Heart right ventricle (tissue), 16 donors: Measurements from ENCODE around the gene MICAL3. TPM values are rescaled to one million over a fixed set of nuclear protein-coding genes. Genes with fewer than 3 reads are reported as not detected.

Source experiments
- ATAC-seq, 8 donors: fragments of 200-7000 bp; cut with Tn5 transposase; one replicate each; pipeline ENCODE4 v1.9.1; 2020; ENCODE audit warnings: mild to moderate bottlenecking in 8 of 8, moderate library complexity in 8 of 8, moderate number of reproducible peaks in 1 of 8
- DNase-seq, 2 donors: peaks; one replicate each; pipeline ENCODE4 v3.0.0-alpha.2; 2020
- H3K27ac ChIP-seq, 10 donors: fragments of 200-600 bp; sonication (generic) in 2 of 10; one replicate each; pipeline versions ENCODE4 v1.5.0 to v1.8.0; 2020 to 2022; ENCODE audit warnings: mild to moderate bottlenecking in 3 of 10
- H3K27me3 ChIP-seq, 7 donors: fragments of 200-600 bp; one replicate each; pipeline ENCODE4 v1.8.0; 2021 to 2022; ENCODE audit warnings: mild to moderate bottlenecking in 2 of 7
- H3K36me3 ChIP-seq, 9 donors: fragments of 200-600 bp; sonication (generic) in 1 of 9; one replicate each; pipeline versions ENCODE4 v1.5.0 to v1.8.0; 2020 to 2022; ENCODE audit warnings: mild to moderate bottlenecking in 2 of 9
- H3K4me1 ChIP-seq, 9 donors: fragments of 200-600 bp; sonication (generic) in 1 of 9; one replicate each; pipeline versions ENCODE4 v1.5.0 to v1.8.0; 2020 to 2022; ENCODE audit warnings: mild to moderate bottlenecking in 4 of 9
- H3K4me3 ChIP-seq, 10 donors: fragments of 200-600 bp; sonication (generic) in 2 of 10; one replicate each; pipeline versions ENCODE4 v1.5.0 to v1.8.0; 2020 to 2022; ENCODE audit warnings: mild to moderate bottlenecking in 7 of 10, moderate library complexity in 2 of 10
- H3K9me3 ChIP-seq, 11 donors: fragments of 200-600 bp in 10 of 11; sonication (generic) in 2 of 11; one replicate each; pipeline versions ENCODE4 v1.5.0 to v1.8.0; 2013 to 2022; ENCODE audit warnings: mild to moderate bottlenecking in 2 of 11, control low read depth in 1 of 11, moderate library complexity in 1 of 11
- WGBS, 2 donors: extraction: QIAGEN DNeasy Blood & Tissue Kit; methylation state at CpG; one replicate each; pipeline ENCODE4 v1.1.7; 2013; ENCODE audit warnings: inconsistent platforms in 1 of 2; 5-methylcytosine and 5-hydroxymethylcytosine counted together
- intact Hi-C, 10 donors: fragments of 100-400 bp; cut with DNase I; formaldehyde crosslinking; loops; one replicate each; pipeline versions ENCODE4 v1.11.1 to v1.14.2; 2022
- polyA plus RNA-seq, 2 donors: library from polyadenylated mRNA; stranded (reverse); fragments of 200-250 nt; gene quantifications; one replicate each; pipeline ENCODE4 v1.2.3, GENCODE V29; 2013
- total RNA-seq, 10 donors: library from RNA; stranded (reverse); fragmentation: NEBNext Ultra II Directional in 3 of 10; extraction: Animal tissue kit (Norgen Biotek cat#: 25700) in 3 of 10; gene quantifications; one replicate each; pipeline versions ENCODE4 v1.2.1 to v1.2.4, GENCODE V29; 2021 to 2023
- TF ChIP-seq, protein P1 (sequence below), 9 donors: fragments of 200-600 bp; sonication (generic) in 2 of 9; IDR thresholded peaks; one replicate each; pipeline versions ENCODE4 v1.5.0 to v1.8.0; 2021 to 2022; ENCODE audit warnings: antibody characterized with exemption in 9 of 9, mild to moderate bottlenecking in 5 of 9, moderate library complexity in 1 of 9
- donor health status: Arrhythmogenic right ventricular cardiomyopathy.
- donor health status: ischemic (EF 13 %, LVEDD 7.1; RV severe dilation, severe dysfunction).
- donor health status: healthy with polysubstance abuse.
- donor health status: DM: no; HTN: yes; CAD: no.
- donor health status: DM: no; HTN: no; CAD: no.
- donor health status: ischemic (EF 25% LVEDD 6.9; RV normal size, moderate dysfunction).
- donor health status: ischemic (EF 25% LVEDD 5.7; RV mildly dilated, moderate dysfunction).
- donor health status: healthy.
- donor health status: DM: yes; HTN: yes; CAD: no.
- donor health status: Ischemic cardiomyopathy.
- donor health status: ischemic (EF 35%, LVEDD 5.7; RV mildly dilated, moderate dysfunction).
- donor health status: nonischemic (EF 11% LVEDD 7.7; RV severe dilation, severe dysfunction).
- donor health status: DM: yes; HTN: yes; CAD: no.
- donor health status: PGD.
- donor health status: ischemic (EF 29% LVEDD 5.4; RV normal size, mild dysfunction).
- donor health status: nonischemic (EF 23%, LVEDD 6.1; RV moderate dilation, normal function).

The MICAL3 gene
- total and polyA plus RNA-seq, 12 donors = 13.2 to 137 (median 109) TPM

DNA sequence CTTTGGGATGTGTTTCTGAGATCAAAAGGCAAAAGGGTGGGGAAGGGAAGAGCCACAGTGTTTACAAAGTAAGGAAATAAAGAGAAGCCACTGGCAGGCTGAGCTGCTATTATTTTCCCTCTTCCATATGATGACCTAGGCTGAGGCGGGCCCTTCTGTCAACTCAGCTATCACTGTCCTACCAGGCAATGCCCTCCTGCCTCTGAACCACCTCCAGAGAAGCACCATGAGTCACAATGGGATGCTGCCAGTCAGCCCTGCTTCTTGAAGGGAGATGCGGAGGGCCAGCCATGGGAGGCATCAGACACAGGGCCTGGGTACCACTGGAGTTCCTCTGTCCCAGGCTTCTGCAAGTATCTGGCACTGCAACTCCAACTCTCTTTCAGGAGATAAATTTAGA is 142.2 kb downstream of the MICAL3 start:
- intact Hi-C loops = loop anchor here in 1 of 10 donors (10.0 kb wide), 1 partner anchor 137 kb away; no protein-coding TSS in a partner anchor
- peak in 1 of 8 donors; percentile 7 for ATAC-seq
- H3K27ac ChIP-seq = no peak overlapping the region

DNA sequence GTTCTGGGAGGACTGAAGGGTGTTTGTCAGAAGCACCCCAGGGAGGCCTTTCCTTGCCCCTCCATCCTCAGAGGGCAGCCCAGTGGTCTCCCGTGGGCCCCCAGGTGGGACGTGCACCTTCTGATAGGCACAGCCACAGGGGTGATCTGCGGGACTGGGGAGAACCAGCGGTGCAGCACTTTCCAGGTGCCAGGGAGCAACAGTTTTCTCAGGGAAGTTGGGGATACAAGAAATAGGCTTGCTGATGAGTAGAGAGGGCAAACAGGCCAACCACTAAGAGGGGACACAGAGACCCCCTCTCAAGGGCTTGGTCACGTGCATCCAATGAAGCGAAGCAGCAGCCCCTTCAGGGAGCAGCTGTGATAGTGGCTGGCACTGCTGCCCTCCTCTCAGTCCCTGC is 143.0 kb downstream of the MICAL3 start:
- ATAC-seq (no peak), DNase-seq (no peak)
- H3K27ac ChIP-seq = peak overlapping the region in 1 of 10 donors; percentile 33
- H3K4me3 ChIP-seq = no peak overlapping the region
- no peaks in the 10 kb centered on the region for H3K27me3 ChIP-seq
- 90% methylated on average over 6 of the region's 6 CpGs for WGBS, 2 donors
- peaks cover 0 to 88% (median 47%) of the 10 kb centered on the region in 9 donors for H3K36me3 ChIP-seq
- H3K4me1 ChIP-seq = peaks cover 0 to 26% (median 13%) of the 10 kb centered on the region in 9 donors
- no peaks in the 10 kb centered on the region for H3K9me3 ChIP-seq
- TF ChIP-seq, protein P1, sequence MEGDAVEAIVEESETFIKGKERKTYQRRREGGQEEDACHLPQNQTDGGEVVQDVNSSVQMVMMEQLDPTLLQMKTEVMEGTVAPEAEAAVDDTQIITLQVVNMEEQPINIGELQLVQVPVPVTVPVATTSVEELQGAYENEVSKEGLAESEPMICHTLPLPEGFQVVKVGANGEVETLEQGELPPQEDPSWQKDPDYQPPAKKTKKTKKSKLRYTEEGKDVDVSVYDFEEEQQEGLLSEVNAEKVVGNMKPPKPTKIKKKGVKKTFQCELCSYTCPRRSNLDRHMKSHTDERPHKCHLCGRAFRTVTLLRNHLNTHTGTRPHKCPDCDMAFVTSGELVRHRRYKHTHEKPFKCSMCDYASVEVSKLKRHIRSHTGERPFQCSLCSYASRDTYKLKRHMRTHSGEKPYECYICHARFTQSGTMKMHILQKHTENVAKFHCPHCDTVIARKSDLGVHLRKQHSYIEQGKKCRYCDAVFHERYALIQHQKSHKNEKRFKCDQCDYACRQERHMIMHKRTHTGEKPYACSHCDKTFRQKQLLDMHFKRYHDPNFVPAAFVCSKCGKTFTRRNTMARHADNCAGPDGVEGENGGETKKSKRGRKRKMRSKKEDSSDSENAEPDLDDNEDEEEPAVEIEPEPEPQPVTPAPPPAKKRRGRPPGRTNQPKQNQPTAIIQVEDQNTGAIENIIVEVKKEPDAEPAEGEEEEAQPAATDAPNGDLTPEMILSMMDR (IDR thresholded peaks at IDR 0.05) = no peak
- intact Hi-C loops = loop anchor here in 1 of 10 donors (10.0 kb wide), 1 partner anchor 137 kb away; no protein-coding TSS in a partner anchor

More for the DNA sequence above, 142.2 kb downstream of the MICAL3 start:
- TF ChIP-seq, protein P1 (IDR thresholded peaks at IDR 0.05) = no peak
- no peak for DNase-seq
- H3K27me3 ChIP-seq = no peaks in the 10 kb centered on the region
- no peak overlapping the region for H3K4me3 ChIP-seq
- H3K9me3 ChIP-seq = no peaks in the 10 kb centered on the region
- peaks cover 0 to 26% (median 13%) of the 10 kb centered on the region in 9 donors for H3K4me1 ChIP-seq
- WGBS, 2 donors = 90 to 93% methylated on average over 2 of the region's 2 CpGs
- peaks cover 0 to 96% (median 47%) of the 10 kb centered on the region in 9 donors for H3K36me3 ChIP-seq

DNA sequence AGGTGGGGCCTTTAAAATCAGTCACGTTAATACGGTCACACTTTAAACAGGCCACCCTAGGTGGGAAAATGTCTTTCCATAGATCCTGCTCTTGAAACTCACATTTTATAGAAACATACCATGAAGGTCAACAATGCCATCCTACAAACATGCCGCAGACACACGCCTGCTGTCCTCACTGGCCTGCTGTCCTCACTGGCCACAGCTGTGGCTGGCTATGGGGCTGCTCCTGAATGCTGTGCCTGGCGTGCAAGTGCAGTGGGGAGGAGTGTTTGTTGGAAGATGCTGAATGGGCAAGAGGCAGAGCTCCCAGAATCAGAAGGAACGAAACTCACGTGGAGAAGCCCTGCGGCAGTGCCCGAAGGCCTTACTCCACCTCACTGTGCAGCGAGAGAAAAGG is 143.9 kb downstream of the MICAL3 start:
- DNase-seq (no peak), ATAC-seq (no peak)
- Histone ChIP-seq H3K27me3 (no peaks in the 10 kb centered on the region), H3K9me3 (no peaks in the 10 kb centered on the region), H3K27ac (peak overlapping the region in 3 of 10 donors; percentile 23 to 52 (median 31)), H3K4me1 (peaks cover 0 to 26% (median 13%) of the 10 kb centered on the region in 9 donors), H3K36me3 (peaks cover 0 to 88% (median 49%) of the 10 kb centered on the region in 9 donors), H3K4me3 (no peak overlapping the region)
- intact Hi-C loops = loop anchor here in 1 of 10 donors (10.0 kb wide), 1 partner anchor 136 kb away; no protein-coding TSS in a partner anchor
- TF ChIP-seq, protein P1 (IDR thresholded peaks at IDR 0.05) = no peak
- 82 to 91% methylated on average over 10 of the region's 10 CpGs for WGBS, 2 donors

DNA sequence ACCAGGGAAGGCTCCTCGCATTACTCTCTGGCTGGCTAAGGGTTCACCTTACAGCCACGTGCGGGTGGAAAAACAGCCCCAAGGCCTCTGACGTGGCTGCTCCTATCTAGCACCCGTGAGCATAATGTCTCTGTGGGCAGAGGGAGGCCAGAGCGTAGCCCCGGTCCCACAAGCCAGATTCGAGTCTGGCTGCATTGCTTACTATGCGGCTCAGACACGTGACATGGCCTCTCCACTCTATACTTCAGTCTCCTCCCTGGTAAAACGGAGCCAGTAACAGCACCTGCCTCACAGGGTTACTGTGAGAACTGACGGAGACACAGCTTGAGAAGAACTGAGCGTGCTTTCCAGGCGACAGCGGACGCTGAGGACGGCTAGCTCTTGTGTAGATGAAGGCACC is 144.3 kb downstream of the MICAL3 start:
- no peaks in the 10 kb centered on the region for H3K9me3 ChIP-seq
- no peak overlapping the region for H3K4me3 ChIP-seq
- H3K36me3 ChIP-seq = peaks cover 0 to 88% (median 49%) of the 10 kb centered on the region in 9 donors
- ATAC-seq (peak in 4 of 8 donors; percentile 29 to 71 (median 46)), DNase-seq (no peak)
- 78 to 83% methylated on average over 17 of the region's 17 CpGs for WGBS, 2 donors
- H3K27me3 ChIP-seq = no peaks in the 10 kb centered on the region
- peak overlapping the region in 3 of 10 donors; percentile 23 to 52 (median 31) for H3K27ac ChIP-seq
- peaks cover 0 to 26% (median 13%) of the 10 kb centered on the region in 9 donors for H3K4me1 ChIP-seq
- intact Hi-C loops = loop anchor here in 1 of 10 donors (10.0 kb wide), 1 partner anchor 135 kb away; no protein-coding TSS in a partner anchor
- TF ChIP-seq, protein P1 (IDR thresholded peaks at IDR 0.05) = no peak
